Activated T-cell treated with anti-CD3 and anti-CD28 coated beads, Interleukin-2, amount 50 U/mL, for 24 hours (primary cell): ENCODE data around the gene PRSS23.
A peak's percentile ranks its signal among the peaks of the same experiment; 100 is the strongest.

Experiments used
- DNase-seq: peaks from one replicate; pipeline ENCODE4 v3.0.0-alpha.2; 2020
- H3K27ac Mint-ChIP-seq: 2 replicates; pipeline ENCODE4 v1.8.0; 2020; ENCODE audit warnings: mild to moderate bottlenecking, mixed read lengths
- H3K27me3 Mint-ChIP-seq: 2 replicates; pipeline ENCODE4 v1.8.0; 2020; ENCODE audit warnings: mixed read lengths
- H3K36me3 Mint-ChIP-seq: 2 replicates; pipeline ENCODE4 v1.8.0; 2020; ENCODE audit warnings: low read depth, mixed read lengths
- H3K4me1 Mint-ChIP-seq: 2 replicates; pipeline ENCODE4 v1.8.0; 2020; ENCODE audit warnings: low read depth, mixed read lengths
- H3K4me3 Mint-ChIP-seq: 2 replicates; pipeline ENCODE4 v1.8.0; 2020; ENCODE audit warnings: mild to moderate bottlenecking, moderate library complexity, mixed read lengths
- H3K9me3 Mint-ChIP-seq: 2 replicates; pipeline ENCODE4 v1.8.0; 2020; ENCODE audit warnings: mixed read lengths

PRSS23 gene

GRCh38 chr11:86782742-86783141 lies 17.6 kb upstream of the PRSS23 start:
- Mint-ChIP-seq H3K4me1 (no peaks in the 10 kb centered on the region), H3K4me3 (no peak overlapping the region), H3K9me3 (no peaks in the 10 kb centered on the region)

GRCh38 chr11:86783661-86784060 lies 16.7 kb upstream of the PRSS23 start:
- Mint-ChIP-seq H3K9me3 (no peaks in the 10 kb centered on the region), H3K4me3 (no peak overlapping the region), H3K36me3 (no peaks in the 10 kb centered on the region), H3K27ac (no peak overlapping the region), H3K4me1 (no peaks in the 10 kb centered on the region), H3K27me3 (peaks cover 26% of the 10 kb centered on the region)
- DNase-seq: no peak

More at GRCh38 chr11:86782742-86783141, 17.6 kb upstream of the PRSS23 start:
- Mint-ChIP-seq H3K36me3 (no peaks in the 10 kb centered on the region), H3K27me3 (peaks cover 28% of the 10 kb centered on the region), H3K27ac (no peak overlapping the region)
- no peak for DNase-seq

- H3K4me3 Mint-ChIP-seq: no peak overlapping the region
- H3K4me1 Mint-ChIP-seq: no peaks in the 10 kb centered on the region
- H3K27ac Mint-ChIP-seq: no peak overlapping the region
Measured at GRCh38 chr11:86784241-86784681, 16.1 kb upstream of the PRSS23 start.

GRCh38 chr11:86785576-86785975 lies 14.8 kb upstream of the PRSS23 start:
- Mint-ChIP-seq H3K4me1 (no peaks in the 10 kb centered on the region), H3K4me3 (no peak overlapping the region), H3K9me3 (no peaks in the 10 kb centered on the region), H3K36me3 (no peaks in the 10 kb centered on the region), H3K27ac (no peak overlapping the region), H3K27me3 (peaks cover 21% of the 10 kb centered on the region)
- no peak for DNase-seq

More at GRCh38 chr11:86784241-86784681, 16.1 kb upstream of the PRSS23 start:
- no peaks in the 10 kb centered on the region for H3K9me3 Mint-ChIP-seq
- no peak for DNase-seq
- H3K27me3 Mint-ChIP-seq: peaks cover 29% of the 10 kb centered on the region
- no peaks in the 10 kb centered on the region for H3K36me3 Mint-ChIP-seq

- Mint-ChIP-seq H3K36me3 (no peaks in the 10 kb centered on the region), H3K9me3 (no peaks in the 10 kb centered on the region), H3K4me1 (no peaks in the 10 kb centered on the region), H3K27ac (no peak overlapping the region), H3K4me3 (no peak overlapping the region), H3K27me3 (peaks cover 17% of the 10 kb centered on the region)
- no peak for DNase-seq
Measured at GRCh38 chr11:86787018-86787536, 13.3 kb upstream of the PRSS23 start.

GRCh38 chr11:86787656-86788055 lies 12.7 kb upstream of the PRSS23 start:
- no peak overlapping the region for H3K4me3 Mint-ChIP-seq
- DNase-seq: no peak
- H3K36me3 Mint-ChIP-seq: no peaks in the 10 kb centered on the region
- H3K27me3 Mint-ChIP-seq: peaks cover 22% of the 10 kb centered on the region
- no peak overlapping the region for H3K27ac Mint-ChIP-seq
- H3K9me3 Mint-ChIP-seq: no peaks in the 10 kb centered on the region
- no peaks in the 10 kb centered on the region for H3K4me1 Mint-ChIP-seq

- H3K36me3 Mint-ChIP-seq: no peaks in the 10 kb centered on the region
- no peak overlapping the region for H3K27ac Mint-ChIP-seq
- DNase-seq: no peak
- no peaks in the 10 kb centered on the region for H3K9me3 Mint-ChIP-seq
- H3K27me3 Mint-ChIP-seq: peaks cover 28% of the 10 kb centered on the region
- no peak overlapping the region for H3K4me3 Mint-ChIP-seq
- no peaks in the 10 kb centered on the region for H3K4me1 Mint-ChIP-seq
Measured at GRCh38 chr11:86790195-86790725, 10.1 kb upstream of the PRSS23 start.

- Mint-ChIP-seq H3K27ac (no peak overlapping the region), H3K4me1 (no peaks in the 10 kb centered on the region), H3K4me3 (no peak overlapping the region), H3K27me3 (peaks cover 37% of the 10 kb centered on the region), H3K9me3 (no peaks in the 10 kb centered on the region), H3K36me3 (no peaks in the 10 kb centered on the region)
- no peak for DNase-seq
Measured at GRCh38 chr11:86790867-86791849, 9.2 kb upstream of the PRSS23 start.

- Mint-ChIP-seq H3K27me3 (peaks cover 38% of the 10 kb centered on the region), H3K27ac (no peak overlapping the region)
- DNase-seq: no peak
Measured at GRCh38 chr11:86792150-86792549, 8.2 kb upstream of the PRSS23 start.

GRCh38 chr11:86793307-86793706 lies 7.0 kb upstream of the PRSS23 start:
- H3K27me3 Mint-ChIP-seq: peaks cover 49% of the 10 kb centered on the region
- DNase-seq: no peak
- no peak overlapping the region for H3K4me3 Mint-ChIP-seq
- peaks cover 1% of the 10 kb centered on the region for H3K4me1 Mint-ChIP-seq
- H3K9me3 Mint-ChIP-seq: no peaks in the 10 kb centered on the region
- no peaks in the 10 kb centered on the region for H3K36me3 Mint-ChIP-seq
- H3K27ac Mint-ChIP-seq: no peak overlapping the region

More at GRCh38 chr11:86792150-86792549, 8.2 kb upstream of the PRSS23 start:
- Mint-ChIP-seq H3K4me1 (no peaks in the 10 kb centered on the region), H3K9me3 (no peaks in the 10 kb centered on the region), H3K36me3 (no peaks in the 10 kb centered on the region), H3K4me3 (no peak overlapping the region)

- no peak overlapping the region for H3K4me3 Mint-ChIP-seq
- no peak for DNase-seq
- no peak overlapping the region for H3K27ac Mint-ChIP-seq
Measured at GRCh38 chr11:86795511-86795910, 4.8 kb upstream of the PRSS23 start.

GRCh38 chr11:86795949-86796348 lies 4.4 kb upstream of the PRSS23 start:
- Mint-ChIP-seq H3K4me1 (peaks cover 16% of the 10 kb centered on the region), H3K36me3 (no peaks in the 10 kb centered on the region), H3K9me3 (no peaks in the 10 kb centered on the region), H3K27ac (no peak overlapping the region), H3K27me3 (peaks cover 61% of the 10 kb centered on the region), H3K4me3 (no peak overlapping the region)
- no peak for DNase-seq

More at GRCh38 chr11:86795511-86795910, 4.8 kb upstream of the PRSS23 start:
- Mint-ChIP-seq H3K4me1 (peaks cover 12% of the 10 kb centered on the region), H3K9me3 (no peaks in the 10 kb centered on the region), H3K27me3 (peaks cover 57% of the 10 kb centered on the region), H3K36me3 (no peaks in the 10 kb centered on the region)

GRCh38 chr11:86797133-86797532 lies 3.2 kb upstream of the PRSS23 start:
- H3K36me3 Mint-ChIP-seq: no peaks in the 10 kb centered on the region
- no peak overlapping the region for H3K27ac Mint-ChIP-seq
- DNase-seq: no peak
- H3K9me3 Mint-ChIP-seq: no peaks in the 10 kb centered on the region
- H3K27me3 Mint-ChIP-seq: peaks cover 73% of the 10 kb centered on the region
- H3K4me1 Mint-ChIP-seq: peaks cover 25% of the 10 kb centered on the region
- no peak overlapping the region for H3K4me3 Mint-ChIP-seq

- peaks cover 43% of the 10 kb centered on the region for H3K4me1 Mint-ChIP-seq
- peak overlapping the region; percentile 63 for H3K4me3 Mint-ChIP-seq
- no peak overlapping the region for H3K27ac Mint-ChIP-seq
- H3K36me3 Mint-ChIP-seq: no peaks in the 10 kb centered on the region
- DNase-seq: no peak
- H3K9me3 Mint-ChIP-seq: no peaks in the 10 kb centered on the region
- H3K27me3 Mint-ChIP-seq: peaks cover 80% of the 10 kb centered on the region
Measured at GRCh38 chr11:86798988-86799387, 1.4 kb upstream of the PRSS23 start.

- no peak for DNase-seq
- Mint-ChIP-seq H3K36me3 (no peaks in the 10 kb centered on the region), H3K27me3 (peaks cover 86% of the 10 kb centered on the region), H3K4me3 (peak overlapping the region; percentile 63), H3K9me3 (no peaks in the 10 kb centered on the region), H3K27ac (no peak overlapping the region), H3K4me1 (peaks cover 46% of the 10 kb centered on the region)
Measured at GRCh38 chr11:86799680-86800075, 664 bp upstream of the PRSS23 start.
